Progenitor cell of endocrine pancreas (in vitro differentiated cells): ENCODE measurements around the gene PGRMC2. TPM values are rescaled to one million over a fixed set of nuclear protein-coding genes. Genes with fewer than 3 reads are reported as not detected.

Source experiments
- DNase-seq: peaks from one replicate; pipeline ENCODE4 v3.0.0; 2021; ENCODE audit warnings: low spot score; ENCODE audit not compliant: unreplicated experiment
- H3K27ac Mint-ChIP-seq: 2 replicates; pipeline ENCODE4 v1.8.0; 2021; ENCODE audit warnings: mild to moderate bottlenecking, moderate library complexity, mixed read lengths
- H3K27me3 Mint-ChIP-seq: 2 replicates; pipeline ENCODE4 v1.8.0; 2021; ENCODE audit warnings: mixed read lengths
- H3K36me3 Mint-ChIP-seq: 2 replicates; pipeline ENCODE4 v1.8.0; 2022; ENCODE audit warnings: mixed read lengths; ENCODE audit not compliant: insufficient read depth
- H3K4me1 Mint-ChIP-seq: 2 replicates; pipeline ENCODE4 v1.8.0; 2021; ENCODE audit warnings: low read depth, mixed read lengths
- H3K4me3 Mint-ChIP-seq: 2 replicates; pipeline ENCODE4 v1.8.0; 2021; ENCODE audit warnings: low read depth, mild to moderate bottlenecking, moderate library complexity, mixed read lengths
- H3K9me3 Mint-ChIP-seq: 2 replicates; pipeline ENCODE4 v1.8.0; 2021; ENCODE audit warnings: low read depth, mixed read lengths
- CTCF ChIP-seq: fragments of 200-600 bp; sonication (generic); IDR thresholded peaks from one replicate; pipeline ENCODE4 v1.5.0; 2021; ENCODE audit warnings: antibody characterized with exemption, mild to moderate bottlenecking; ENCODE audit not compliant: unreplicated experiment
- total RNA-seq: library from RNA; stranded (reverse); gene quantifications from 2 replicates; pipeline ENCODE4 v1.2.1, GENCODE V29; 2021

Gene PGRMC2
- total RNA-seq, 1 donor from 2014 or later = 65.1 TPM

- TF ChIP-seq CTCF = no peak
- H3K27me3 Mint-ChIP-seq = no peaks in the 10 kb centered on the region
- H3K4me1 Mint-ChIP-seq = no peaks in the 10 kb centered on the region
Observed at GRCh38 chr4:128329638-128330037, 42.0 kb upstream of the PGRMC2 start.

GRCh38 chr4:128328106-128328505 is 40.5 kb upstream of the PGRMC2 start:
- H3K36me3 Mint-ChIP-seq = no peaks in the 10 kb centered on the region
- no peak for TF ChIP-seq CTCF
- no peaks in the 10 kb centered on the region for H3K9me3 Mint-ChIP-seq
- H3K27me3 Mint-ChIP-seq = no peaks in the 10 kb centered on the region
- no peak overlapping the region for H3K27ac Mint-ChIP-seq
- no peak for DNase-seq
- no peak overlapping the region for H3K4me3 Mint-ChIP-seq
- H3K4me1 Mint-ChIP-seq = no peaks in the 10 kb centered on the region

More at GRCh38 chr4:128329638-128330037, 42.0 kb upstream of the PGRMC2 start:
- Mint-ChIP-seq H3K27ac (no peak overlapping the region), H3K4me3 (no peak overlapping the region), H3K36me3 (no peaks in the 10 kb centered on the region), H3K9me3 (no peaks in the 10 kb centered on the region)
- no peak for DNase-seq

GRCh38 chr4:128323401-128323800 is 35.8 kb upstream of the PGRMC2 start:
- no peak for TF ChIP-seq CTCF
- Mint-ChIP-seq H3K4me3 (no peak overlapping the region), H3K36me3 (no peaks in the 10 kb centered on the region), H3K4me1 (no peaks in the 10 kb centered on the region), H3K27ac (no peak overlapping the region), H3K27me3 (no peaks in the 10 kb centered on the region), H3K9me3 (no peaks in the 10 kb centered on the region)
- DNase-seq = no peak

- TF ChIP-seq CTCF = no peak
- Mint-ChIP-seq H3K27ac (no peak overlapping the region), H3K27me3 (no peaks in the 10 kb centered on the region), H3K36me3 (no peaks in the 10 kb centered on the region), H3K4me3 (no peak overlapping the region), H3K9me3 (no peaks in the 10 kb centered on the region), H3K4me1 (no peaks in the 10 kb centered on the region)
- no peak for DNase-seq
Observed at GRCh38 chr4:128322986-128323385, 35.4 kb upstream of the PGRMC2 start.

GRCh38 chr4:128322311-128322710 is 34.7 kb upstream of the PGRMC2 start:
- Mint-ChIP-seq H3K9me3 (no peaks in the 10 kb centered on the region), H3K27me3 (no peaks in the 10 kb centered on the region), H3K4me1 (no peaks in the 10 kb centered on the region), H3K27ac (no peak overlapping the region), H3K36me3 (no peaks in the 10 kb centered on the region), H3K4me3 (no peak overlapping the region)
- no peak for TF ChIP-seq CTCF
- no peak for DNase-seq
